SW 1271 (cell line): ENCODE results near the gene CDH12.
"Not testable (repeated sequence)": the region's sequence is repeated elsewhere in the genome, so short reads cannot be mapped to it uniquely, and the experiment has no call there.

Experiments used
- DNase-seq, 2 experiments: peaks; one replicate each; lab custom pipeline; 2025; lab: John Stamatoyannopoulos, UW

The CDH12 gene

GRCh38 chr5:22432905-22433304, 420.2 kb downstream of the CDH12 start:
- DNase-seq: no peak

- no peak for DNase-seq
Measured at GRCh38 chr5:22431840-22432239, 421.3 kb downstream of the CDH12 start.

DNA sequence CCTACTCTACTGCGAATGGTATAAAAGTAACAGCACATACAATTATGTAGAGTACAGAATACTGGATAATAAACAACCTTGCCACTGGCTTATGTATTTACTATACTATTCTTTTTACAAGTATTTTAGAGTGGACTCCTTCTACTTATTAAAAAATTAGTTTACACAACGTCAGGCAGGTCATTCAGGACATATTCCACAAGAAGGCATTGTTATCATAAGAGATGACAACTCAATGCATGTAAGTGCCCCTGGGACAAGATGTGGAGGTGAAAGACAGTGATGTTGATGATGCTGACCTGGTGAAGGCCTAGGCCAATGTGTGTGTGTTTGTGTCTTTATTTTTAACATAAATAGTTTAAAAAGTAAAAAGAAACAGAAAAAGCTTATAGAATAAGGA, 421.7 kb downstream of the CDH12 start:
- no peak for DNase-seq

GRCh38 chr5:22411554-22412349, 441.4 kb downstream of the CDH12 start:
- DNase-seq: no peak

GRCh38 chr5:22391956-22392355, 461.2 kb downstream of the CDH12 start:
- no peak for DNase-seq

- DNase-seq: no peak
Measured at GRCh38 chr5:22390888-22391287, 462.3 kb downstream of the CDH12 start.

- no peak for DNase-seq
Measured at GRCh38 chr5:22372826-22373660, 480.1 kb downstream of the CDH12 start.

DNA sequence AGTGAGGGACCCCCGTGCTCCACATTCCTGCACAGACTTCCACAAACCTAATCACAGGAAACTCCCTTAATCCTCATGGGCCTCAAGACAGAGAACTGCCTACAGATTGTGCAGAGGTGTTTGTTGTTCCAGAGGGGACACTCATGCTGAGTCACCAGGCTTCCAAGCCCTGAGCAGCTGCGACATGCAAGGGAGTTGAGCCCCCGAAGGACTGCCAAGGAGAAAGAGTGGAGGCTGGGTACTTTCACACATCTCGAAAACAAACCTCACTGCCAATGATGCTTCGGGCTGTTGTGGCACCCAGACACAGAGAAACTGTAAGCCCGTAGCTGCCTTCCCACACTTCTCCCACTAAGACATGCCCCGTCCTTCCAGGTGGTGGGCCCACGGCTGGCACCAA, 480.8 kb downstream of the CDH12 start:
- DNase-seq: no peak

- DNase-seq: no peak
Measured at GRCh38 chr5:22354956-22355355, 498.2 kb downstream of the CDH12 start.

DNA sequence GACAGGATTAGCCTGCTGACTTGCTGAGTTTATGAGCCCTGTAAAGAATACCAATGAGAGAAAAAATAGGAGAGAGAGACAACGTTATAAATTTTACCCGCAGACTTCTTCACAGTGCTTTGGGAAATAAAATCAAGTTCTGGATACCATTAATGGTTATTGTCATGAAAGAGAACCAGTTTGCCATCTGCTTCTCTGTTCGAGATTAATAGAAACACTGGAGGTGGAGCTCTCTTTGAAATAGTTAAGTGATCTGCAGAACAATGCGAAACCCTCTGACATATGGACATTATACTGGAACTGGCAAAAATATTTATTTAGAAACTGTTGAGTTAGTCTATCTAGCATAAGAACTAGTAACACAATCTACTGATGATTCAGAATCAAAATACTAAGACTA, 500.7 kb downstream of the CDH12 start:
- DNase-seq: no peak

DNA sequence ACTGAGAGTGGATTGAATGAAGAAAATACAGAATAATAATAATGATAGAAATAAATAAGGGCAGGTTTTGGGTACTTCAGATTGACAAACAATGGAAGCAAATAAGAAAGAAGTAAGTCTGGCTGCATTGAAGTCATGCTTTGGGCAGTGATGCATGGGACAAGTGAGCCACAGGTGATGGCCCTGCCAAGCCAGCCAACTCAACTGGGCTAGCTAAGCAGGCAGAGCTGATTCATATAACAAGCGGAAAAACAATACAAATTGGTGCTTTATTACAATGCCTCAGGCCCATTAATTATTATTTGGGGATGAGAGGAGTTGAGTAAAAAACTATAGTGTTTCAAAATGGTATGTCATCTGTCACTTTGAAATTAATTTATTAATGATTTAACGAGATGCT, 502.0 kb downstream of the CDH12 start:
- DNase-seq: no peak

DNA sequence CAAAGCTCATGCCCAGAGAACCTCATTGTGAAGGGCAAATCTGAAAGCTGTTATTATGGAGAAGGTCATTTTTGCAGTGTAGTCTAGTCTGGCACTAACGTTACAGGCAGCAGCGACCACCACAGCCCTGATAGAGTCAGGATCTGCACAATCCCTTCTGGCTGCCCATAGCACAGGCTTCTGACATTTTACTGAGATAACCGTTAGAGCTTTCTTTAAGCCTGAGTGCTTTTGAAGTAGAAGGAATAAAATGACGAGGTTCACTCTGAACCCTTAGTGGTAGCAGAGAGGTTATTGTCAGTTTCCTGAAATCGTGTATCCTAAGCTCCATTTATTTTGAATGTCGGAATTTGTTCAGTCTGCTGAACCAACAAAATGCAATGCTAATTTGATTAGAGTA, 505.1 kb downstream of the CDH12 start:
- DNase-seq: no peak

- no peak for DNase-seq
Measured at GRCh38 chr5:22344000-22344399, 509.1 kb downstream of the CDH12 start.

DNA sequence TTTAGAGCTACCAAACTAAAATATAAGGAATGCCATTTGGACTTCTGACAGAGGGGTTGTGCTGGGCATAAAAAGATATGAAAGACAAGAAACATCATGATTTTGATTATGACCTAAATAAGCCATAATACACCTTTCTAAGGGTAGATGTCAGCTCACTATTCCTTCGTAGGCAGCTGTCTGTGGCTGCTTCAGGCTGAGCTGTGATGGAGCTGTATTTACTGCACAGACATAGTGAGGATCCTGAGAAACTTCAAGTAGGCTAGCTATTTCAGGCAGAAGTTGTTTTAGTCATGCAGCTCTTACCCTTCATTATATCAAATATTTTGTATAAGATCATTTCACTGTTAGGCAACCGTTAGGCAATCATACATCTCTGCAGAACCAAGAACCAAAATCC, 511.7 kb downstream of the CDH12 start:
- DNase-seq: no peak

- not testable (repeated sequence) for DNase-seq
Measured at GRCh38 chr5:22332949-22333348, 520.2 kb downstream of the CDH12 start.

GRCh38 chr5:22329683-22330082, 523.5 kb downstream of the CDH12 start:
- DNase-seq: no peak

GRCh38 chr5:22319798-22320197, 533.3 kb downstream of the CDH12 start:
- no peak for DNase-seq

DNA sequence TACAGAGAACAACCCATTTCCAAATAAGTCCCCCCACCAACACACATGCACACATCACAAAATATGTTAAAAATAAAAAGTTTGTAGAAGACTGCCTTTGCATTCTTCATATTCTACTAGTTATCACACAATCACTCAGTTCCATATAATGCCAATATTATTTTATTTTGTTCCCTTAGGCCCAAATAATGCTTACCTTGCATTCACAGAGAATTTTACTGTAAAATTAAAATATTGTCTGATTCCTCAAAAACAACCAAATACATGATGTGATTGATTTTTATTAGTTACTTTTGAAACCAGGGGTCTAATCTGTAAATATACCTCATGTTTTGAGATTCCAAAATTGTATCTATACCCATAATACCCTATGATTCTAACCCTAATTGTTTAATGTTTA, 536.9 kb downstream of the CDH12 start:
- DNase-seq: no peak

- DNase-seq: not testable (repeated sequence)
Measured at GRCh38 chr5:22315052-22315451, 538.1 kb downstream of the CDH12 start.

- DNase-seq: no peak
Measured at GRCh38 chr5:22314548-22314947, 538.6 kb downstream of the CDH12 start.

DNA sequence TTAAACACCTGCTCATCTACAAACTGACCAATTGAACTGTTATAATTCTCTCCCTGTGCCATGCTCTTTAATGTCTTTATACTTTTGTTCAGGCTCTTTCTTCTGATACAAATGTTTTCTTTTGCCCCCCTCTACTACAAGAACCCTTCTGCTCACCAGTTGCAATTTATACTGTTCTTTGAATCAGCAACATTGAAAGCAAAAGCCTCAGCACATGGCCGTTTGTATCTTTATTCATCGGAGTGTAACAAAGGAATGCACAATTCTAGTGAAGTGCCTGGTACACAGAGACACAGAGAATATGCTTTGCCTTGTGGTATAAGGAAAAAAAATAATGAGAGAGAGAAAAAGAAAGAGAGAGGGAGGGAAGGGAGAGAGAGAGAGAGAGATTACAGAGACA, 547.1 kb downstream of the CDH12 start:
- DNase-seq: no peak

GRCh38 chr5:22295832-22296231, 557.3 kb downstream of the CDH12 start:
- no peak for DNase-seq

GRCh38 chr5:22293147-22293546, 560.0 kb downstream of the CDH12 start:
- DNase-seq: no peak
